Skeletal muscle tissue (tissue), 4 donors: ENCODE measurements around the gene CELSR3. TPM values are rescaled to one million over a fixed set of nuclear protein-coding genes. Genes with fewer than 3 reads are reported as not detected.

Source experiments
- H3K27ac ChIP-seq: one replicate; pipeline ENCODE4 v1.7.0; 2013; ENCODE audit warnings: mild to moderate bottlenecking, low read depth, low read length, inconsistent platforms
- H3K27me3 ChIP-seq, 3 donors: one replicate each; pipeline ENCODE4 v1.7.0; 2013; ENCODE audit warnings: low read length in 3 of 3; ENCODE audit not compliant: control insufficient read depth in 3 of 3, insufficient read depth in 3 of 3
- H3K36me3 ChIP-seq, 3 donors: one replicate each; pipeline ENCODE4 v1.7.0; 2013; ENCODE audit warnings: low read length in 3 of 3; ENCODE audit not compliant: control insufficient read depth in 3 of 3, insufficient read depth in 3 of 3
- H3K4me1 ChIP-seq, 3 donors: one replicate each; pipeline ENCODE4 v1.7.0; 2013; ENCODE audit warnings: low read length in 3 of 3, mild to moderate bottlenecking in 3 of 3; ENCODE audit not compliant: control insufficient read depth in 3 of 3, insufficient read depth in 3 of 3
- H3K4me3 ChIP-seq, 3 donors: one replicate each; pipeline ENCODE4 v1.7.0; 2013; ENCODE audit warnings: low read length in 3 of 3
- H3K9ac ChIP-seq, 3 donors: one replicate each; pipeline ENCODE4 v1.7.0; 2013; ENCODE audit warnings: low read length in 3 of 3, mild to moderate bottlenecking in 3 of 3, moderate library complexity in 2 of 3, low read depth in 1 of 3
- H3K9me3 ChIP-seq, 3 donors: one replicate each; pipeline ENCODE4 v1.7.0; 2013; ENCODE audit warnings: low read length in 3 of 3; ENCODE audit not compliant: control insufficient read depth in 3 of 3
- total RNA-seq: library from RNA; depleted of rRNA; stranded (reverse); fragments of >200 nt; gene quantifications from one replicate; pipeline ENCODE4 v1.2.3, GENCODE V29; 2014
- donor health status: Osteomylitis.

Gene CELSR3
- total RNA-seq, 1 donor from 2014 or later, result under 0.01 TPM

DNA sequence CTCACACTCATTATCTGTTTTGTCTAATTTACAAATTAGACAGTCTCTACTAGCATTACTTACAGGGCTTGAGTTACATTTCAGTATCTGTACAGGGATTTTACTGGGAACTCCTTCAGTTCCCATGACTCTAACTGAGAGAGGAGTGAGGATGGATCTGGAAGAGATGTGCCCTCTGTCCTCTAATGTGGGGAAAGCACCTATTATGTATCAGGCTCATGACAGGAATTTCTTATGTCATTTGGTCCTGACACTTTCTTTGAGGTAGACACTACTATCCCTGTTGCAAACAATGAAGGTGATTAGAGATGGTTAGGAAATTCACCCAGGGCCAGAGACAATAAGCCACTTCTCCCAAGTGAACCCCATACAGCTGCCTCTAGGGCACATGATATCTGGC is 33.9 kb upstream of the CELSR3 start:
- Histone ChIP-seq H3K27ac (no peak overlapping the region), H3K36me3 (peaks cover 24 to 49% (median 45%) of the 10 kb centered on the region in 3 donors), H3K4me3 (no peak overlapping the region), H3K9ac (no peak overlapping the region), H3K27me3 (no peaks in the 10 kb centered on the region), H3K4me1 (peaks cover 3 to 8% (median 5%) of the 10 kb centered on the region in 3 donors), H3K9me3 (no peaks in the 10 kb centered on the region)

DNA sequence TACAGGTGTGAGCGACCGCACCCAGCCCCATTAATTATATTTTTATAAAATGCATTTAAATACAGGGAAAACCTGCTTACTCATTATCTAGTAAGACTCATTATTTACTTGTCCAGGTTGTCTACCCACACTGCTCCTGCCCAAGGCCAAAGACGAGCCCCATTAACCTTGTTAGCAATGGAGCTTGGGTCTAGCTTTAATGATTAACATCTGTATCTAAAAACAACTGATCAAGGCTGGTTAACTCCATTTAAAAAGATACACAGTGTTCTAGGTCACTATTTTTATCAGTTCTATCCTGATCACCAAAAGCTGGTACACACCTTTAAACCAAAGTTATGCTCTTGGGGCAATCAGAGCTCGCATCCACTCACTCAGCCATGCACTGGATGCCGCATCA is 33.5 kb upstream of the CELSR3 start:
- peaks cover 3 to 8% (median 5%) of the 10 kb centered on the region in 3 donors for H3K4me1 ChIP-seq
- H3K27ac ChIP-seq, result no peak overlapping the region

DNA sequence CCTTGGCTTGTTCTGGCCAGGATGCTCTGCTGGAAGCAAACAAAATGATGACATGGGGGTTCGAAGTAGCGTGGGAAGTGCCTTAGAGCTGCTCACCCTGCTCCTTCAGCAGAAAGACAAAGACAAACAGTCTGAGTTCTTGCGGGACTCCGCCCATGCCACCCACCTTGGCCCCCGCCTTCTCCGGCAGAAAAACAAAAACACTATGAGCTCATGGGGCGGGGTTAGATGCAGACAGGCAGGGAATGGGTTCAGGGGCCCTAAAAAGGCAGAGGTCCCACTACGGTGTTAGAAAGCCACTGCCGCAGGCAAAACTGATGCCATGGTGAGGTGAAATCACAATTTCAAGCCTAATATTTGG is 32.7 kb upstream of the CELSR3 start:
- Histone ChIP-seq H3K9ac (peak overlapping the region in 1 of 3 donors; percentile 50), H3K4me1 (peaks cover 3 to 8% (median 5%) of the 10 kb centered on the region in 3 donors), H3K27ac (peak overlapping the region; percentile 33), H3K36me3 (peaks cover 30 to 56% (median 52%) of the 10 kb centered on the region in 3 donors), H3K4me3 (peak overlapping the region; percentile 42 to 64 (median 60)), H3K27me3 (no peaks in the 10 kb centered on the region), H3K9me3 (no peaks in the 10 kb centered on the region)

More for the DNA sequence above, 33.5 kb upstream of the CELSR3 start:
- Histone ChIP-seq H3K9me3 (no peaks in the 10 kb centered on the region), H3K36me3 (peaks cover 25 to 51% (median 48%) of the 10 kb centered on the region in 3 donors), H3K27me3 (no peaks in the 10 kb centered on the region), H3K9ac (no peak overlapping the region), H3K4me3 (no peak overlapping the region)

DNA sequence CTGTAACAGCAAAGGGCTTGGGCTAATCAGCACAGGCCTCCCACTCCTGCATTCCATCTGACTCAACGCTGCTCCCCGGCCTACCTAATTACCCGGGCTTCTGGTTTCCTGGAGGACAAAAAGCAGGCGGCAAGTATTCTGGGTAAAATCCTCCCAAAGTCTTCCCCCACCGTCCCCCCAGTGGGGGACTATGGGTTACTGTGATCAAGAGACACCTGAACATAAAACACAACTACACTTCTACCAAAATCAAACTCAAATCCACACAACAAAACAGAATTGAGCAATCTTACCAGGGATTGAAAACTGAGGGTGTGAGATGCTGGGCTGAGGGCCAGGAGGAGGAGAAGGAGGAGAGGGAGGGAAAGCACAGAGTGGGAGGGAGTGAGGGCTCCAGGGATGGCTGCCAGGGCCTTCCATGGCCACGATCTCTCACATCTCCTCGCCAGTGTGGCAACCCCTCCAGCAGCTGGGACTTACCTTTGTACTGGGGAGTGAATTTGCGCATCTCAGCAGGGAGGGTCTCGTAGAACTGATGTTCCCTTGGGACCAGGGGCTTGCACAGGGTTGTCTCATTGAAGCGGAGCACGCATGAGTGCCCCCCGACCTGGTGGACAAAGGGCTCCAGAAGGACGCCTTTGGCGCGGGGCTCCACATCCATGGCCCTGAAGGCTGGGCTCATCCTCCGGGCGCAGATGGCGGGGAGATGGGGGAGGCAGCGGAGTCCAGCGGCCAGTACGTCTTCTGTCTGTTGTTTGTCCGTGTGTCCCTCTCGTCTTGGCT is 32.1 kb upstream of the CELSR3 start:
- Histone ChIP-seq H3K4me3 (peak overlapping the region; percentile 42 to 64 (median 60)), H3K9me3 (no peaks in the 10 kb centered on the region), H3K27me3 (no peaks in the 10 kb centered on the region), H3K27ac (peak overlapping the region; percentile 33), H3K36me3 (peaks cover 30 to 57% (median 53%) of the 10 kb centered on the region in 3 donors), H3K9ac (peak overlapping the region; percentile 7 to 50 (median 14)), H3K4me1 (peaks cover 3 to 8% (median 5%) of the 10 kb centered on the region in 3 donors)

DNA sequence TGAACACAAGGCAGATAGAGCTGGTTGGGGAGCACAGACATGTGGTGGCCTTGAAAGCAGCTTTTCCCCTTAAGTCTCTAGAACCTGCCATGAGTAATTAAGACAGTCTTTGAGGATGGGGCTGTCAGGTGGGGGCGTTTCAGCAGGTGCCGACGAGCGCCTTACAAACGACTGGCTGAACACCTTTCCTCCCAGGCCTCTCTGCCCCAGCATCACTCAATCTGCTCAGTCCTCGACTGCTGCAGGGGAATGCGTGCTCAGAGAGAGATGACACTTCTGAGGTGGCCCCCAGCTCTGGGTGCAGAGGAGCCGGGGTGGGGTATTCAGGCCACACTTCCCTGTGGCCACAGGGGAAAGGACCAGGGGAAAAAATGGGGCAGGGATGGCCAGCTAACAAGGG is 31.1 kb upstream of the CELSR3 start:
- H3K9ac ChIP-seq, result no peak overlapping the region
- H3K4me1 ChIP-seq, result peaks cover 3 to 8% (median 5%) of the 10 kb centered on the region in 3 donors
- H3K4me3 ChIP-seq, result no peak overlapping the region
- no peaks in the 10 kb centered on the region for H3K9me3 ChIP-seq
- peaks cover 39 to 61% (median 53%) of the 10 kb centered on the region in 3 donors for H3K36me3 ChIP-seq
- H3K27me3 ChIP-seq, result no peaks in the 10 kb centered on the region
- H3K27ac ChIP-seq, result no peak overlapping the region

DNA sequence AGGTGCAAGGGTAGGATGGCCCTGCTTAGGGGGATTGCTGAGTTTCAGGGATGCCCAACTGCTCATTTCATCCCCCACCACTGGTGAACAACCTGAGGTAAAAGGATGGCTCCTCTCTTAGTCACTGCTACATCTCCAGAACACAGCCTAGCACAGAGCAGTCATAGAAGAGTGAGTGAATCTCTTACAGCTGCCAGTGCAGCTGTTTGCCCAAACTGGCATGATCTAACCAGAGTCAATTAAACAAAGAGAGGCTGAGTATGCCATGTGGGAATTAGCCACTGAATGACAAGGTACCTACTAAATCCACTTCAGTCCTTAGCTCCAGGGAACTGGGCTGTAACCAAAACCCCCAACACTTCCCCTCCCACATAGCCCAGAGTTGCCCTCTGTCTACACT is 29.9 kb upstream of the CELSR3 start:
- Histone ChIP-seq H3K27ac (no peak overlapping the region), H3K4me1 (peaks cover 3 to 9% (median 5%) of the 10 kb centered on the region in 3 donors), H3K4me3 (no peak overlapping the region), H3K9ac (no peak overlapping the region), H3K36me3 (peaks cover 51 to 69% (median 66%) of the 10 kb centered on the region in 3 donors), H3K9me3 (no peaks in the 10 kb centered on the region), H3K27me3 (no peaks in the 10 kb centered on the region)

DNA sequence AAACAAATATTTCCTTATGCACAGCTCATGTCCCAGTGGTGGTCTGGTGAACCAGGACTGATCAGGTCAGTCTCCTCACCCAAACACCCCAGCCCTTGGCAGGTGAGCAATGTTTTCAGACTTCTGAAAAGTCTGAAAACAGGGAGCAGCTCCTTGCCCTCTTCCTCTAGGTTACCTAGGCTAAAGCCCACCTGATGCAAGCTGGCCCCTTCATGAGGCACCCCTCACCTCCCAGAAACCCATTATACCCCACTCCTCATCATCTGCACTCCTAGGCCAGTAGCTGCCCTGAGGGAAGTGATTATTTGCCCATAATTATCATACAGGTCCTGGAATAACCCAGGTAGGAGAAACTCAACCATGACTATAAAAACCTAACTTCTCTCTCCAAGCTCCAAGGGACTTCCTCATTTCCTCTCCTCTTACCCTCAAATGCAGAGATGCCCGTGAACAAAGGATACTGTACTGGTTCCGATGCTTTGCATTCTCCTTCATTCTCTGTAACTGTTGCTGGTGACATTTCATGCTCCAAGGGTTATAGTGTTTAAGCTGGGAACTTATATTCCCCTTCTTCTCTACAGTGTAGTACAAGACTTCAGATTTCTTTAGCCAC is 28.3 kb upstream of the CELSR3 start:
- Histone ChIP-seq H3K27ac (no peak overlapping the region), H3K36me3 (peaks cover 57 to 73% (median 68%) of the 10 kb centered on the region in 3 donors), H3K4me3 (no peak overlapping the region), H3K4me1 (peaks cover 18 to 25% (median 20%) of the 10 kb centered on the region in 3 donors), H3K9me3 (no peaks in the 10 kb centered on the region), H3K27me3 (no peaks in the 10 kb centered on the region), H3K9ac (no peak overlapping the region)

DNA sequence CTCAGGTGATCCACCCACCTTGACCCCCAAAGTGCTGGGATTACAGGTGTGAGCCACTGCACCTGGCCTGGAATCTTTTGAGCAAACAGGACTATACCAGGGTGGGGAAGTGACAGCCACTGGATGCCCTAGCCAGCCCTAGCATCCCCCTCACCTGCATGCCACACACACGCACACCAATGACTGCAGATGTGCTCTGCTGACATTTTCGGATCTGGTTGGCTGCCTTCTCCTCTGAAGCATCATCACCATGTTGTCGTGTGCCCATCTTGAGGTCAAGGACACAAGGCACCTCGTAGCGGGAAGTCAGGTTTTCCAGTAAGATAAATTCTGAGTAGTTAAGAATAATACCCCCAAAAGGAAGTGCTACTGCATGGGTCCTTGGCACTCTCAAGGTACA is 26.7 kb upstream of the CELSR3 start:
- Histone ChIP-seq H3K27ac (no peak overlapping the region), H3K9me3 (no peaks in the 10 kb centered on the region), H3K4me3 (no peak overlapping the region), H3K4me1 (peaks cover 24 to 30% (median 24%) of the 10 kb centered on the region in 3 donors), H3K36me3 (peaks cover 50 to 63% (median 58%) of the 10 kb centered on the region in 3 donors), H3K27me3 (no peaks in the 10 kb centered on the region), H3K9ac (no peak overlapping the region)

DNA sequence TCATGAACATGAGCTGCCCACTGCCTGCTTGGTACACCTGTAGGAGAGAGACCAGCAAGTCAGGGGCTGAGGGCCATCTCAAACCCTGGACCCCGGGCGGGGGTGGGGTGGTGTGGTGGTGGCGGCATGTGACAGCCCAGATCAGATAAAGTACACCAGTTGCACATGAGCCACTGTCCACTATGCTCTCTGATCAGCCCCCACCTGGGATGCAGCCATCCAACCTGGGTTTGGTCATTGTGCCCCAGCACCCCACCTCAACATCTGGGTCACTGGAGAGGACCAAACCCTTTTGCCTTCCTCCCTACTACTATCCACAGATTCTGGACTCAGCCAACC is 26.0 kb upstream of the CELSR3 start:
- no peak overlapping the region for H3K9ac ChIP-seq
- H3K36me3 ChIP-seq, result peaks cover 47 to 57% (median 51%) of the 10 kb centered on the region in 3 donors

More for the DNA sequence above, 26.0 kb upstream of the CELSR3 start:
- Histone ChIP-seq H3K4me1 (peaks cover 27 to 37% (median 30%) of the 10 kb centered on the region in 3 donors), H3K9me3 (no peaks in the 10 kb centered on the region), H3K4me3 (no peak overlapping the region), H3K27ac (no peak overlapping the region), H3K27me3 (no peaks in the 10 kb centered on the region)
